Measurements from ENCODE around the gene FAM234B. TPM values are rescaled to one million over a fixed set of nuclear protein-coding genes. Genes with fewer than 3 reads are reported as not detected.

The FAM234B gene
- total RNA-seq, 4 donors from 2014 or later = 19.3 to 41.4 (median 25.6) TPM

- H3K4me3 ChIP-seq (ENCODE audit: low read depth, poor library complexity, severe bottlenecking) = no peak overlapping the region
- WGBS, 2 donors = 88% methylated on average over 2 of the region's 2 CpGs
- intact Hi-C loops (cut with DNase I; ENCODE audit: low total_unique reads) = no loop called here
- DNase-seq (ENCODE audit: low spot score in 2 of 2) = no peak
- TF ChIP-seq CTCF (IDR thresholded peaks at IDR 0.05) = no peak
- no peak for TF ChIP-seq POLR2A (IDR thresholded peaks at IDR 0.05)
Observed at GRCh38 chr12:13119826-13120225, 75.6 kb downstream of the FAM234B start.

- no peak for DNase-seq (ENCODE audit: low spot score in 2 of 2)
- WGBS, 2 donors = 88 to 93% methylated on average over 3 of the region's 3 CpGs
- intact Hi-C loops (cut with DNase I; ENCODE audit: low total_unique reads) = no loop called here
- no peak overlapping the region for H3K4me3 ChIP-seq (ENCODE audit: low read depth, poor library complexity, severe bottlenecking)
- no peak for TF ChIP-seq POLR2A (IDR thresholded peaks at IDR 0.05)
- no peak for TF ChIP-seq CTCF (IDR thresholded peaks at IDR 0.05)
Observed at GRCh38 chr12:13120413-13120812, 76.2 kb downstream of the FAM234B start.

GRCh38 chr12:13121568-13121967 is 77.4 kb downstream of the FAM234B start:
- WGBS, 2 donors = 75 to 82% methylated on average over 5 of the region's 5 CpGs
- no peak overlapping the region for H3K4me3 ChIP-seq (ENCODE audit: low read depth, poor library complexity, severe bottlenecking)
- intact Hi-C loops (cut with DNase I; ENCODE audit: low total_unique reads) = no loop called here
- no peak for TF ChIP-seq POLR2A (IDR thresholded peaks at IDR 0.05)
- TF ChIP-seq CTCF (IDR thresholded peaks at IDR 0.05) = no peak
- no peak for DNase-seq (ENCODE audit: low spot score in 2 of 2)

GRCh38 chr12:13124656-13125505 is 80.7 kb downstream of the FAM234B start:
- 84% methylated on average over 8 of the region's 8 CpGs for WGBS, 2 donors
- intact Hi-C loops (cut with DNase I; ENCODE audit: low total_unique reads) = no loop called here
- TF ChIP-seq POLR2A (IDR thresholded peaks at IDR 0.05) (no peak), CTCF (IDR thresholded peaks at IDR 0.05) (no peak)

GRCh38 chr12:13125996-13126395 is 81.8 kb downstream of the FAM234B start:
- intact Hi-C loops (cut with DNase I; ENCODE audit: low total_unique reads) = no loop called here
- 72 to 86% methylated on average over 2 of the region's 2 CpGs for WGBS, 2 donors
- no peak for TF ChIP-seq POLR2A (IDR thresholded peaks at IDR 0.05)
- no peak for TF ChIP-seq CTCF (IDR thresholded peaks at IDR 0.05)
- H3K4me3 ChIP-seq (ENCODE audit: low read depth, poor library complexity, severe bottlenecking) = no peak overlapping the region
- no peak for DNase-seq (ENCODE audit: low spot score in 2 of 2)

More at GRCh38 chr12:13124656-13125505, 80.7 kb downstream of the FAM234B start:
- DNase-seq (ENCODE audit: low spot score in 2 of 2) = no peak
- no peak overlapping the region for H3K4me3 ChIP-seq (ENCODE audit: low read depth, poor library complexity, severe bottlenecking)
